GM18517 (cell line): ENCODE results near the gene TYMP.
A peak's percentile ranks its signal among the peaks of the same experiment; 100 is the strongest.

Experiments used
- ATAC-seq: cut with Tn5 transposase; IDR thresholded peaks from one replicate; pipeline ENCODE4 v1.9.1; 2021; ENCODE audit warnings: mild to moderate bottlenecking, moderate library complexity; ENCODE audit not compliant: unreplicated experiment

The TYMP gene, protein sequence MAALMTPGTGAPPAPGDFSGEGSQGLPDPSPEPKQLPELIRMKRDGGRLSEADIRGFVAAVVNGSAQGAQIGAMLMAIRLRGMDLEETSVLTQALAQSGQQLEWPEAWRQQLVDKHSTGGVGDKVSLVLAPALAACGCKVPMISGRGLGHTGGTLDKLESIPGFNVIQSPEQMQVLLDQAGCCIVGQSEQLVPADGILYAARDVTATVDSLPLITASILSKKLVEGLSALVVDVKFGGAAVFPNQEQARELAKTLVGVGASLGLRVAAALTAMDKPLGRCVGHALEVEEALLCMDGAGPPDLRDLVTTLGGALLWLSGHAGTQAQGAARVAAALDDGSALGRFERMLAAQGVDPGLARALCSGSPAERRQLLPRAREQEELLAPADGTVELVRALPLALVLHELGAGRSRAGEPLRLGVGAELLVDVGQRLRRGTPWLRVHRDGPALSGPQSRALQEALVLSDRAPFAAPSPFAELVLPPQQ

DNA sequence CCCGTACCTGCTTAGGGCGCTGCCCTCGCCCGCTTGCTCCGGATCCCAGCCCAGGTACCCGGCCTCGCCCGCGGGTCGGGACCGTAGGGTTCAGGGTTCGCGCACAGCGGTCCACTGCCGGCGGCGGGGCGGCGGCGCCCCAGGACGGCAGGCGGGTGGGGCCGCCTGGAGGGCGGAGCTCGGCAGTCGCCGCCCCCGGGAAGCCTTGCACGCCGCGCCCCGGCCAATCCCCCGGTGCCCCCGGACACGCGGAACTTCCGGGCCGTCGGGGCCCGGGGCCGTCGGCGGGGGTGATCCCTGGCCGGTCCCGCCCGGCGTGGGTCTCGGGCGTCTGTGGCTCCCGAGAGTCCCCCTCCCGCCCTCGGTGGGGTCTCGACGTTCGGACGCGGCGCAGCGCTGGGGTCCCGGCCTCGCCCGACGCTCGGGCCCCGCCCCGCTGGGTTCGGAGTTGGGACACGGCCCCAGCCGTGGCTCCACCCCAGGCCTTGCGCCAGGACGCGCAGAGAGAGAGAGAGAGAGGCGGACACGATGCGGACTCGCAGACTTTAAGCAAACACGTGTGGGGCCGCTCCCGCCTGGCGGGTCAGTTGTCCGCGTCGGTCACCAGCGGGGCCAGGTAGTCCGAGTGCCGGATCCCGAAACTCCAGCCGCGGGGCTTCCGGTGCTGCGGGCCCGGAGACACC is at the start of gene TYMP:
TSS of gene TYMP (minus strand) at position 116 of the 683 bp plus-strand sequence. CDS start 303 bp downstream, outside the sequence.
- ATAC-seq: peak; percentile 22

DNA sequence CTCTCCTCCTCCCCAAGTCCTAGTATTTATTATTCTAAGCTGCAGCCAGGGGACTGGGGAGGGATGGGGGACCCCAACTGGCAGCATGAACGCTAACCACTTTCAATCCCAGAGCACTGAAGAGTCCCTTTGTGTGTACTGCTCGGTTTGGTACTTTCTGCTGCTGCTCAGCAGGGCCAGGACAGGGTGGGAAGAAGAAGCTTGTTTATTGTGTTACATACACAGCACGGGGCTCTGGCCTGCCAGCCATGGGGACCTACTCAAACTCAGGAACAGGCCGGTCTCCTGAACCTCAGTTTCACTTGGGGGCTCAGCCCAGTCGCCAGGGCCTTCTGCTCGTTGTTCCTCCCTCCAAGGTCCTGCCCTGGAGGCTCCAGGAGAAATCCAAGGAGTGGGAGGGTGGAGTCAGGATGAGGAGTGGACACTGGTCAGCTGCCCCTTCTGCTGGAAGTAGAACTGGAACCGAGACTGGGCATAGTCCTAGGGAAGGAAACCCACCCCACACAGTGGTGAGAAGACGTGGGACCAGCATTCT is 49.0 kb upstream of the TYMP start:
- ATAC-seq: no peak

DNA sequence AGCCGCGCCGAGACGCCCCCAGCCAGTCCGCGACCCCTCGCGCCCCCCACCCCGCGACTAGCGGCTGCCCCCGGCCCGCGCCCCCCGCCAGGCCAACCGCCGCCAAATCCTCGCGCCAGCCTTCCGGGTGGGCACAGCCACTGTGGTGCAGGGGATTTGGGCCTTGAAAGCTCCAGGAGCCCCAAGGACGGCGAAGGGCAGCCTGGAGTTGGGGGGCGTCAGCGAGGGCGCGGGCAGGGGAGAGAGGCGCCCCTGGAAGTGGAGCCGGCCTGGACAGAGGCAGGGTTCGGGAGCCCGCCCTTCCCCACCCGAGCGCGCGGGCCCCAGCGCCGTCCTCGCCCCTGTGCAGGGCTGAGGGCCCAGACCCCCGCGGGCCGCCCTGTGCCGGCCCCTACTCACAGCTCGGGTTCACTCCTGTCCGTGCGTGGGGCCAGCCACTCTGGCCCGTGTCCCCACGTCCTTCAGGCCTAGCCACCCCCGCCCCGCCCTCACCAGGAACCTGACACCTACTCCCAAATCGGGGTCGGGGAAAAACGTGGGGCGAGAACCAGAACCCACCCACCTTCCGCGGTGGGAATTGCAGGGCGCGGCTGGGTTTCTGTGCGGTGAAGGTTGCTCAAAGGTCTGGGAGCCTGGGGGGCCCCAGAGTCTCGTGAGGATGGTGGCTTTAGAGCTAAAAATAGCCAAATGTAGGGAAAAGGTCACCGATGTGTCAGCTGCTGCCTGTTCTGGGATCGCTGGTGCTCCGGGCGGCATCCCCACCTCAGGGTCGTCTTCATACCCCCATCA is 48.4 kb upstream of the TYMP start, which contains the start of gene CPT1B:
TSS of gene CPT1B (minus strand) at position 441 of the 789 bp plus-strand sequence. CDS start 512 bp downstream, outside the sequence.
- ATAC-seq: no peak

DNA sequence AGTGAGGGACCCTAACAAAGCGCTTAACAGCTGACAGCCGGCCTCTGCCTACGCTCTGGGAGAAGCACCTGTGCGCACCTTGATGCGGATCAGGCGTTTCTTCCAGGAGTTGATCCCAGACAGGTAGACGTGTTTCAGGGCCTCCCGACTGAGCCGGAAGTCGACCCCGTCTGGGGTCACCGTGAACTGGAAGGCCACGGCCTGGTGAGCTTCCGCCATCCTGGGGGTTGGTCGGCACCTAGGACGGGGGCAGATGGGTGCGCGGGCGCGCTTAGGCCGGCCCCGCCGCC is 47.8 kb upstream of the TYMP start:
- ATAC-seq: no peak

DNA sequence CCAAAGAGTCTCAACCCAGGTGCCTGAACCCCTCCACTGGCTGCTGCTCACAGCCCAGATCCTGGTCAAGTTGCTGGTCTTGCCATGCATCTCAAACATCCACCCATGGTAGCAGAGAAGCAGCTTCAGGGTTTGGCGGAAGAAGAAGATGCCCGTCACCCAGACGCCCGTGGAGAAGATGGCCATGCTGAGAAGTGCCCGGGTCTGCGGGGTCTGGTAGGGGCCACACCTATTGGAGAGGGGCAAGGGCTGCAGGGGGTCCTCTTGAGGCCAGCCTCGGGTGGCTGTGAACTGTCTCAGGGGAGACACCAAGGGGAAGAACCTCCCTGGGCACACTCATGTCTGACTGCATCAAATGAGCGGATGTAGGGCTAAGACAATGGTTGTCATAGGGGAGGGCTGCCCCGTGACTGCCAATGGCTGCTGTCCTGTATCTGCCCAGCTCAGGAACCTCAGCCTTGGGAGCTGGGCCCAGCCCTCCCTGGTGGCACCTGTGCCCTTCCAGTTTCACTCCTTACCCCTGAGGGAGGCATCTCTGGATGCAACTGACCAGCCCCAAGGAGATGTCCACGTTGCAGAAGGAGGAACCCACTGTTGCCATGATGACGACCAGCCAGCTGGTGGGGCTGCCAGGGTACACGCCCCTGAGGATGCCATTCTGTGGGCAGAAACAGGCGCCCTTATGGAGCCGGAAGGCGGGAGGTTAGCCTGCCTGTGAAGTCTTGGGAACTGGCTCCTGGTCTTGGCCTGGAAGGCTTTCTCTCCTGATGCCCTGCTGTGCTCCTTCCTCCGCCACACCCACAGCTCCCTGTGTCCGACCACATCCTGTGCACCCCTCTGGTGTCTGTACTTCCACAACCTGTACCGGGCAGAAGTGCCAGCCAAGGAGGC is 47.2 kb upstream of the TYMP start:
- ATAC-seq: no peak

DNA sequence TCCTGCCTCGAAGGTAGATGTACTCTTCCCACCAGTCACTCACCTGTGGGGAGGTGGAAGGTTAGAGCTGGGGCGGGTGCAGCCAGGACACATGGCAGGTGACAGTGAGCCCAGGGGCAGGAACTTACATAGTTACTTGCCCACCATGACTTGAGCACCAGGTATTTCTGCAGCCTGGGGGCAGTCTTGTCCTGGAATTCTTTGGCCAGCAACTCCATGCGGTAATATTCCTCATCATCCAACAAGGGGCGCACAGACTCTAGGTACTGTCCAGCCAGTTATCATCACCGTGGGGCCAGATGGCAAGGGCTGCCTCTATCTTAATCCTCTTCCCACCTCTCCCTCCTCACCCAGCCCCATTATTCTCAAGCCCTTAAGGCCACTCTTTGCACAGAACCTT is 46.3 kb upstream of the TYMP start:
- ATAC-seq: no peak

DNA sequence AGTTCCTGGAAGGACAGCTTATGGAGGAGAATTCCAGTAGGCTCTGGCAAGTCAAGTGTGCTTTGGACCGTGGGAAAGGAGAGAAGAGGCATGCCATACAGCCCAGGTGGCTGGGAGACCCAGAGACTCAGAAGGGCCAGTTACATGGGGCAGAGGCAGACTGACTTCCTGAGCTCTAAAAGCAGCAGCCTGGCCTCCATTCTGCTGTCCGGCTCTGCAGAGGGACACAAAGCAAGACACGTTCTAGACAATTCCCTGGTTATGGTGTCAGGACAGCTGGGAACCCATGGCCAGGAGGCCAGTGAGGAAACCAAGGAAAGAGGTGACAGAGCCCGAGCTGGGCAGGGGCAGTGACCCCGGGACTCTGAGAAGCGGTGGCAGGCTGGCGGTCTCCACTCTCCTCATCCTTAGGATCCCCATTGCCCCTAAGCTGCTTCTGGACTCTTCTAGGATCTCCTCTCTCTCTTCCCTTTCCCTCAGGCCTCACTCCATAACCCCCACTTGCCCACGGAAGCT is 45.7 kb upstream of the TYMP start:
- no peak for ATAC-seq

DNA sequence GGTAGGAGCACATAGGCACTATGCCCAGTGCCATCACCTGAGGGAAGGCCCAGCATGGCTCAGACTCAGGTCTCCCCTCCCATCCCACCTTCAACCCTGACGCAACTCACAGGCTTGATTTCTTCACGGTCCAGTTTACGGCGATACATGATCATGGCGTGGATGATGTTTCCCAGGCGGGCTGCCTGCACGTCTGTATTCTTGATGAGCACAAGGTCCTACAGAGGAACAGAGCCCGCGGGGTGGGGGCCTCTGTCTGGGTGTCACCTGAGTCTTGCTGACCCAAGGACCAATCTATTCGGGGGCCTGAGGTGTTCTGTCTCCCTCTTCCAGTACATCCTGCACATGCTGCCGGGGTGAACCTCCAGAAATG is 44.6 kb upstream of the TYMP start:
- ATAC-seq: no peak

DNA sequence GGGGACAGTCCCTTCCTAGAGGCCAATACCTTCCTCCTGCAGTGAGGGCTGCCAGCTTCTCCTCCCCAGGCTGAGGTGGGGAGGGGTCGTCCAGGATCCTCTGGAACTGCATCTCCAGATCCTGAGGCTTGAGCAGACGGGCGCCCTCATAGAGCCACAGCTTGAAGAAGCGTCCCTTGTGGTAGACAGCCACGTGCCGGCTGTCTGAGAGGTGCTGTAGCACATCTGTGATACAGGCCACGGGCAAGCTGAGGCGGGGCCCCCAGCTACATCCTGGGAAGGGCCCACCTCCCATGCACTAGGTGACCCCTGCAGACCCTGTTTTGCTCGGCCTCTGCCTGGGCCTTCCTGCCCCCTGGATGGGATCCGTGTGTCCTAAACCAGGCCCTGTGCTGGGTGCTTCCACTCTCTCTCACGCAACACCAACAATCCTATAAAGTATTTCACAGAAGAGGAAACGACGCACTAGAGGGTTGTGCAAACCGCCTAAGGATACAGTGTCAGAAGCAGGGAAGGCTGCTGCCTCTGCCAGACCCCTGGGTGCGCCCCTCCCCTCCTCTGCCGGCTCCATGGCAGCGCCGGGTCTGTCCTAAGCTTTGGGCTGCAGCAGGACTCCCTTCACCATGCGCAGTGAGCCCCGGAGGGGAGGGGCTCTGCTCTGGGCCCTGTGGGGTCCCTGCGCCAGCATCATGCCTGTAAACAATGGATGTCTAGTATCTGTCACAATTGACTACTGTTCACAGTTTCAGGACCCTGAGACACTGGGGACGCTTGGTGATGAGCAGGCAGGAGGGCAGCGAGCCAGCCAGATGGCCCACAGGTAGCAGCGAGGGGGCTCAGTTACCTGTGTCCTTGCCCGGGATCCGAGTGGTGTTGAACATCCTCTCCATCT is 43.9 kb upstream of the TYMP start:
- no peak for ATAC-seq

DNA sequence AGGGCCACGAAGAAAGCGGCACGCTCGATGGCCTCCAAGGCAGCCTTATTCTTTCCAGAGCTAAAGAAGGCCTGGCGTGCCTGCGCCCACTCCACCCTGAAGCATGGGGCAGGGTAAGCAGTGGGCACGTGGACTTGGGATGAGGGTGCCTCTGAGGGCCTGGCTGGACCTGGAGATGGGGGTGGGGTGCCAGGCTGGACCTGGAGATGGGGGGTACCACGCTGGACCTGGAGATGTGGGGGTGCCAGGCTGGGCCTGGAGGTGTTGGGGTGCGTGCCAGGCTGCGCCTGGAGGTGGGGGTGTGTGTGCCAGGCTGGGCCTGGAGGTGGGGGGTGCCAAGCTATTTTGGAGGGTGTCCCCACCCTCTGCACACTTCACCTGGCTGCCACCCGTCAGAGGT is 43.2 kb upstream of the TYMP start:
- ATAC-seq: no peak

DNA sequence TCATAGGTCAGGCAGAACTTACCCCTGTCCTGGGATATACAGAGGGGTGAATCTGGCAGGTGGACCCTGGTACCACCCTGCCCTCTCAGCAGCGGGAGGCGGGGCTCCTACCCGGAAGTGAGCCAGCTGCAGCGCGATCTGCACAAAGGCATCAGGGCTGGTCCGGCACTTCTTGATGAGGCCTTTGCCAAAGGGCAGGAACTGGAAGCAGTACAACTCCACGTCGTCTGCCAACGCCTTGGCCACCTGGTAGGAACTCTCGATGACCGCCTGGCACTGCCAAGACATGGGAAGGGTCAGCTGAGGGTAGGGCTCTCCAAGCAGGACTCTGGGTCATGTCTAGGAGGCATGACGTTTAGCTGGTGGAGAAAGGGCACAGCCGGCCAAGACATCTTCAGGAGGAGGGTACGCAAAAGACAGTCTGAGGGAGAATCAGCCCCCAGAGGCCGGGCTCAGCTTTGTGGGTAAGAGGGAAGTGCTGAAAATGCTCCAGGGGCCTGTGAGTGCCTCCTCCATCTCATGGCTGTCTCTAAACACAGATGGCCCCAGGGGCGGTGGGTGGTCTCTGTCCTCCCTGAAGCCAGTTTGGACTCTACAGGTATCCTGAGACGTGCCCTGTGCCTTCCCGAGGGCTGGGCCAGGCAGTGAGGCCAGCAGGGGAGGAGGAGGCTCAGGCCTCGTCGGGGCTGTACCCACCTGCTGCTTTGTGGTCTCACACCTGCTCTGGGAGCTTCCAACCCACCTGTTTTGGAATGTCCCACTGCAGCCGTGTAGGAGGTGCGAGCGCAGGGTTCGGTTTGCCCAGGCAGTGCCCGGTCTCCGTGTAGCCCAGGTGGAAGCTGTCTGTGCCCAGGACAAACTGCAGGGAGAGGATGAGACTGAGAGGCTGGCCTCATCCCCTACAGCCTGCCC is 41.7 kb upstream of the TYMP start:
- ATAC-seq: no peak

DNA sequence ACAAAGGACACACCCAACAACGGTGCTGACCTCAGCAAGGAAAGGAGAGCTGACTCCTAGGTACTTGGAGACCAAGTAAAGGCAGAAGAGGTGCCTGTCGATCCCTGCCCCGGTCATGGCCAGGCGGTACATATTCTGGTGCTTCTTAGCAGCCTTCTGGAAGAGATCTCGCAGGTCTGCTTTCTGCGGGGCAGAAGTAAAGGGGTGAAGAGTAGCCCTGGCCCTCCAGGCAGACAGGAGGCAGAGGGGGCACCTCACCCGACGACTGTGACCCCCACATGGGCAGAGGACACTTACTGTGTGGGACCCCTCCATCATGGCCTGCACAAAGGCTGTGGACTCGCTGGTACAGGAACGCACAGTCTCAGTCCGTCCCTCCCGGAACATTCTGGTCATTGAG is 41.0 kb upstream of the TYMP start:
- no peak for ATAC-seq

DNA sequence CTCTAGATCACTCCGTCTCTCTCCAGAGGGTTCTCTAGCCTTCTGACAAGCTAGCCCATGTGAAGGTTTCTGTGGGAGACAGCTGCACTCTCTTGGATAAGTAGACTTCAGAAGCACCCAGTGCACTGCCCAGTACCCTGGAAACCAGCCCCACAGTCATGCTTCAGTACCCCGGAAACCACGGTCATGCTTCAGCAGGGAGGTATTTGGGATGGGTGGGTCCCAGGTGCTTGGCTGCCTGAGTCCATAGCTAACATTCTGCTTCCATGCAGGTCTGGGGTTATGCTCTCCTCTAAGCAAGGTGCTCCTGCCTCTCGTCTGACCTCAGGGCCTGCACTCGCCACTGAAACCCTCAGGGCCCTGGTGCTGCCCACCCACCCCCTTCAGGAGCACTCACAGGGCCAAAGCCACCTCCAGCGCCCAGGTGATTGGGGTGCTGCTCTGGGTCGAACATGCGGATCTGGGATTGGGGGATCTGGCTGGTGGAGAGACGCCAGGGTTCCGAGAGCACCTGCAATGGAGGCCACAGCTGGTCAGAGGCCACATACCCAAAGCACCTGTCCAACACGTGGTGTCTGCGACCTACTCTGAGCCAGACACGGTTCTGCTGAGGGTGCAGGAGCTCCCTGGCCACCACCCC is 40.2 kb upstream of the TYMP start:
- ATAC-seq: no peak

DNA sequence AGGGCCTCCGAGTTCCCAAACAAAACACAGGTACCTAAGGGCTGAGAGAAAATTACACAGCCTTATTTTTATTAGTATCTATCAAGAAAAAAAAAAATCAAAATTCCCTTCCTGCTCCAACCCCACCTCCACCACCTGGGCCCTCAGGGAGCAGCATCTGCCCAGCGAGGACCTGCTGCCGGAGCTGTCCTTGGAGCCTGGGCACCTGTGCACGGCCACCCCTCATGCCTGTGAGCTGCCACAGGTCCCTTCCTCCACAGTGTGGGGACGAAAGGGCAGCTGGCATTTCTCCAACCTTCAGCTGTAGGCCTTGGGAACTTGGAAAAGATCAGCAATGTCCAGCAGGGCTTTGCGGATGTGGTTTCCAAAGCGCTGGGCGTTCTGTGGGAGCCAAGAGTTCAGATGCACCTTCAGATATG is 39.2 kb upstream of the TYMP start:
- ATAC-seq: no peak

DNA sequence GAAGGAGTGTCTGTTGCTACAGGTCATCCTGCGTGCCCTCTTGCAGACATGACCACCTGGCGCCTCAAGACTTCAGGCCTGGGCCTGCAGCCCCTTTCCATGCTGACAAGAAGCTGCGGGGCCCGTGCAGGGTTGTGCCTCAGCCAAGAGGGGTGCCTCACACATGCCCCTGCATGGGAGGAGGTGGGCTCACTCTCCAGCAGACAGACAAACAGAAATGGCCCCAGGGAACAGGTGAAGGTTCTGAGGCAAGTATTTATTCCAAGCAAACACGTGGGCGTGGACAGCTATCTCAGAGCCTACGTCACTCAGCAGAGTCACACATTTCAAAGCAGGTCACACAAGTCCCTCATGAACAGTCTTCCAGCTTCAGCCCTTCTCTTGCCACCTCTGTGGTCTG is 38.8 kb upstream of the TYMP start:
- no peak for ATAC-seq

DNA sequence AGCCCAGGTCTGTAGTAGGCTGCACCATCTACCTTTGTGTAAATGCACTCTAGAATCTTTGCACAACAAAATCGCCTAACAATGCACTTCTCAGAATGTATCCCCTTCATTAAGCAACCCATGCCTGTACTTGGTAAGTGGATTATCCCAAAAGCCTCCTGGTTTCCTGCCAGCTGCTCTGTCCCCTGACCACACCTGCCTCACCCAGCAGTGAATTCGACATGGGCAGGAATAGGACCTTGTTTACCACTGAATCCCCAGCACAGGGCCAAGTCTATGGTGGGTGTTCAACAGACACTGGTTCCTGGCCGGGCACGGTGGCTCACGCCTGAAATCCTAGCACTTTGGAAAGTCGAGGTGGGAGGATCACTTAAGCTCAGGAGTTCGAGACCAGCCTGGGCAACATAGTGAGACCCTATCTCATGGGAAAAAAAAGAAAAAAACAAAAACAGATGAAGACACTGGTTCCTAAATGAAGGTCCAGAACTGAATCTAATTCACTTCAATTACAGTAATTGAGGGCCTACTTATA is 38.0 kb upstream of the TYMP start:
- ATAC-seq: no peak

DNA sequence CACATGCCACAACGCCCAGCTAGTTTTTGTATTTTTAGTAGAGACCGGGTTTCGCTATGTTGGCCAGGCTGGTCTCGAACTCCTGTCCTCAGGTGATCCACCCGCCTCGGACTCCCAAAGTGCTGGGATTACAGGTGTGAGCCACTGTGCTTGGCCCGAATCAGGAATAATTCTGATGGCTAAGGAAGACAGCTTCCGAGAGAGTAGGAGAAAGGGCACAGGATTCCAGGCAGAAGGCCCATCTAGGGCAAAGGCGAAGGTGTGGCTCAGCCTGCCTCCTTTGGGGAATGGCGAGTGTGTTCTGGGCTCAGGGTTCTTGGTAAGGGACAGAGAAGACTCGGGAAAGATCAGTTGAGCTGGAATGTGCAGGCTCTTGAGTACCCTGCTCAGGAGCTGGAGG is 34.5 kb upstream of the TYMP start:
- ATAC-seq: no peak
